ENCODE measurements around the gene A1BG. TPM values are rescaled to one million over a fixed set of nuclear protein-coding genes. Genes with fewer than 3 reads are reported as not detected.

A1BG gene
- total RNA-seq, 2 donors from 2014 or later = 12.6 to 16.4 TPM

- peaks cover 37% of the 10 kb centered on the region for H3K27me3 Mint-ChIP-seq (ENCODE audit: insufficient read depth)
- no peaks in the 10 kb centered on the region for H3K36me3 Mint-ChIP-seq (ENCODE audit: low read depth)
- H3K4me3 Mint-ChIP-seq = no peak overlapping the region
- no peak overlapping the region for H3K27ac Mint-ChIP-seq
- H3K4me1 Mint-ChIP-seq = no peaks in the 10 kb centered on the region
- no peaks in the 10 kb centered on the region for H3K9me3 Mint-ChIP-seq
- H3K36me3 ChIP-seq (ENCODE audit: control insufficient read depth, insufficient read depth, low read length) = no peaks in the 10 kb centered on the region
- no peak overlapping the region for H3K4me3 ChIP-seq (ENCODE audit: low read length)
- H3K27ac ChIP-seq (ENCODE audit: low read depth, low read length) = no peak overlapping the region
- no peaks in the 10 kb centered on the region for H3K27me3 ChIP-seq (ENCODE audit: control insufficient read depth, insufficient read depth, low read length, poor library complexity, severe bottlenecking)
- no peak overlapping the region for H3K9ac ChIP-seq (ENCODE audit: extremely low read depth, low read length, poor library complexity, severe bottlenecking)
- 93 to 97% methylated on average over 12 to 15 of the region's 15 CpGs for WGBS, 2 experiments (ENCODE audit: insufficient coverage in 1 of 2, insufficient read length in 1 of 2)
- DNase-seq = no peak
- no peaks in the 10 kb centered on the region for H3K9me3 ChIP-seq (ENCODE audit: control insufficient read depth, low read length)
- no peaks in the 10 kb centered on the region for H3K4me1 ChIP-seq (ENCODE audit: control insufficient read depth, insufficient read depth, low read length)
- no peak for TF ChIP-seq CTCF (conservative IDR thresholded peaks at IDR 0.05)
These were observed 605 bp upstream of the A1BG start for GRCh38 chr19:58353717-58354477.

- Histone ChIP-seq H3K27me3 (ENCODE audit: control insufficient read depth, insufficient read depth, low read length, poor library complexity, severe bottlenecking) (peaks cover under 1% of the 10 kb centered on the region), H3K4me3 (ENCODE audit: low read length) (no peak overlapping the region), H3K9ac (ENCODE audit: extremely low read depth, low read length, poor library complexity, severe bottlenecking) (no peak overlapping the region), H3K4me1 (ENCODE audit: control insufficient read depth, insufficient read depth, low read length) (no peaks in the 10 kb centered on the region), H3K36me3 (ENCODE audit: control insufficient read depth, insufficient read depth, low read length) (no peaks in the 10 kb centered on the region), H3K27ac (ENCODE audit: low read depth, low read length) (no peak overlapping the region), H3K9me3 (ENCODE audit: control insufficient read depth, low read length) (no peaks in the 10 kb centered on the region)
- H3K4me1 Mint-ChIP-seq = no peaks in the 10 kb centered on the region
- no peaks in the 10 kb centered on the region for H3K36me3 Mint-ChIP-seq (ENCODE audit: low read depth)
- no peaks in the 10 kb centered on the region for H3K9me3 Mint-ChIP-seq
- no peak for TF ChIP-seq CTCF (conservative IDR thresholded peaks at IDR 0.05)
- no peak overlapping the region for H3K4me3 Mint-ChIP-seq
- H3K27me3 Mint-ChIP-seq (ENCODE audit: insufficient read depth) = peaks cover 51% of the 10 kb centered on the region
- H3K27ac Mint-ChIP-seq = no peak overlapping the region
- no peak for DNase-seq
- WGBS, 2 experiments (ENCODE audit: insufficient coverage in 1 of 2, insufficient read length in 1 of 2) = 85 to 89% methylated on average over 16 to 21 of the region's 23 CpGs
These were observed 1.1 kb downstream of the A1BG start for GRCh38 chr19:58351990-58352755.

GRCh38 chr19:58351558-58351878 lies 1.8 kb downstream of the A1BG start:
- Mint-ChIP-seq H3K4me3 (no peak overlapping the region), H3K27ac (no peak overlapping the region), H3K27me3 (ENCODE audit: insufficient read depth) (peaks cover 54% of the 10 kb centered on the region), H3K9me3 (no peaks in the 10 kb centered on the region), H3K4me1 (no peaks in the 10 kb centered on the region), H3K36me3 (ENCODE audit: low read depth) (no peaks in the 10 kb centered on the region)
- H3K27me3 ChIP-seq (ENCODE audit: control insufficient read depth, insufficient read depth, low read length, poor library complexity, severe bottlenecking) = peaks cover 7% of the 10 kb centered on the region
- no peaks in the 10 kb centered on the region for H3K9me3 ChIP-seq (ENCODE audit: control insufficient read depth, low read length)
- H3K9ac ChIP-seq (ENCODE audit: extremely low read depth, low read length, poor library complexity, severe bottlenecking) = no peak overlapping the region
- H3K4me1 ChIP-seq (ENCODE audit: control insufficient read depth, insufficient read depth, low read length) = no peaks in the 10 kb centered on the region
- no peak for DNase-seq
- H3K27ac ChIP-seq (ENCODE audit: low read depth, low read length) = no peak overlapping the region
- no peak overlapping the region for H3K4me3 ChIP-seq (ENCODE audit: low read length)
- no peak for TF ChIP-seq CTCF (conservative IDR thresholded peaks at IDR 0.05)
- H3K36me3 ChIP-seq (ENCODE audit: control insufficient read depth, insufficient read depth, low read length) = no peaks in the 10 kb centered on the region
- 92 to 94% methylated on average over 6 to 9 of the region's 9 CpGs for WGBS, 2 experiments (ENCODE audit: insufficient coverage in 1 of 2, insufficient read length in 1 of 2)

All from endodermal cell (in vitro differentiated cells).